ENCODE measurements around the gene RAPGEF3.
A peak's percentile ranks its signal among the peaks of the same experiment; 100 is the strongest.

RAPGEF3 gene

GRCh38 chr12:47789712-47790489, 31.2 kb upstream of the RAPGEF3 start:
- DNase-seq: no peak

GRCh38 chr12:47789141-47789540, 30.5 kb upstream of the RAPGEF3 start:
- DNase-seq: no peak

GRCh38 chr12:47787596-47788319, 29.1 kb upstream of the RAPGEF3 start:
- DNase-seq: no peak

- no peak for DNase-seq
These were observed 28.1 kb upstream of the RAPGEF3 start for GRCh38 chr12:47786662-47787280.

- DNase-seq: no peak
These were observed 27.4 kb upstream of the RAPGEF3 start for GRCh38 chr12:47785887-47786661.

- DNase-seq: no peak
These were observed 26.6 kb upstream of the RAPGEF3 start for GRCh38 chr12:47785036-47785886.

- no peak for DNase-seq
These were observed 25.4 kb upstream of the RAPGEF3 start for GRCh38 chr12:47783821-47784819.

- DNase-seq: no peak
These were observed 24.5 kb upstream of the RAPGEF3 start for GRCh38 chr12:47783024-47783755.

GRCh38 chr12:47782372-47782770, 23.7 kb upstream of the RAPGEF3 start:
- no peak for DNase-seq

GRCh38 chr12:47781479-47782371, 23.0 kb upstream of the RAPGEF3 start:
- DNase-seq: no peak

GRCh38 chr12:47779943-47780504, 21.3 kb upstream of the RAPGEF3 start:
- no peak for DNase-seq

GRCh38 chr12:47779301-47779942, 20.7 kb upstream of the RAPGEF3 start:
- peak; percentile 84 for DNase-seq

GRCh38 chr12:47778881-47779280, 20.2 kb upstream of the RAPGEF3 start:
- no peak for DNase-seq

- DNase-seq: no peak
These were observed 19.3 kb upstream of the RAPGEF3 start for GRCh38 chr12:47777741-47778558.

- DNase-seq: no peak
These were observed 18.5 kb upstream of the RAPGEF3 start for GRCh38 chr12:47777151-47777550.

GRCh38 chr12:47776471-47777143, 17.9 kb upstream of the RAPGEF3 start:
- DNase-seq: no peak
